ENCODE results near the gene NUP214.

Gene NUP214

GRCh38 chr9:131095666-131096268 lies 29.6 kb upstream of the NUP214 start (continued):
- TF ChIP-seq ZNF18 (tag by site-specific recombination; IDR thresholded peaks at IDR 0.05) (no peak), ZNF362 (tag by site-specific recombination; IDR thresholded peaks at IDR 0.05) (no peak), ZNF335 (tag by site-specific recombination; conservative IDR thresholded peaks at IDR 0.05) (peak; percentile 8), SP2 (tag by site-specific recombination; IDR thresholded peaks at IDR 0.05) (0 out of 2 replicates have a peak, but pooled peaks have one; percentile 4), ZNF223 (tag by site-specific recombination; IDR thresholded peaks at IDR 0.05) (no peak), ZNF623 (tag by site-specific recombination; IDR thresholded peaks at IDR 0.05) (no peak), BCL6B (tag by site-specific recombination; IDR thresholded peaks at IDR 0.05) (no peak), ZNF366 (tag by site-specific recombination; conservative IDR thresholded peaks at IDR 0.05) (no peak)

- Histone ChIP-seq H3K27ac (ENCODE audit: extremely low read depth, low read depth, low read length) (peak within 1 kb of the TSS; percentile 49; the same call in 1 of the 2 replicates), H3K4me1 (ENCODE audit: control insufficient read depth, insufficient read depth, low read length) (no peaks in the 10 kb centered on the region), H3K4me3 (ENCODE audit: low read depth, low read length) (peak within 1 kb of the TSS; percentile 53), H3K36me3 (ENCODE audit: control insufficient read depth in 2 of 2, insufficient read depth in 1 of 2, low read length in 2 of 2) (no peaks in the 10 kb centered on the region), H3K9me3 (ENCODE audit: control insufficient read depth, insufficient read depth, low read depth, low read length) (no peaks in the 10 kb centered on the region)
- ChIA-PET POLR2A (interaction anchor here (0.5 to 5.4 kb wide), 3 partner anchors 9 to 28 kb away, joined by 4 to 61 read pairs (median 5); partner anchors contain the start of gene NUP214), CTCF (interaction anchor here (0.5 to 1.2 kb wide), 4 partner anchors 39 to 1062 kb away, joined by 3 to 4 read pairs (median 4); no protein-coding TSS in a partner anchor)
- TF ChIP-seq ZNF530 (tag by site-specific recombination; IDR thresholded peaks at IDR 0.05; ENCODE audit: low read depth) = no peak
- TF ChIP-seq PBX3 (CRISPR knock-in tag; IDR thresholded peaks at IDR 0.05) = 0 out of 2 replicates have a peak, but pooled peaks have one; percentile 18
- peak; percentile 84 for TF ChIP-seq ZNF398 (tag by site-specific recombination; IDR thresholded peaks at IDR 0.05)
- no peak for TF ChIP-seq ZNF350 (tag by site-specific recombination; IDR thresholded peaks at IDR 0.05)
- TF ChIP-seq ZNF701 (tag by site-specific recombination; IDR thresholded peaks at IDR 0.05) = no peak
- peak; percentile 75 for TF ChIP-seq ZBTB20 (tag by site-specific recombination; IDR thresholded peaks at IDR 0.05)
- no peak for TF ChIP-seq ZNF785 (tag by site-specific recombination; IDR thresholded peaks at IDR 0.05)
- TF ChIP-seq ZNF670 (tag by site-specific recombination; IDR thresholded peaks at IDR 0.05; ENCODE audit: low read depth) = no peak
- TF ChIP-seq ZBTB10 (tag by site-specific recombination; IDR thresholded peaks at IDR 0.05) = no peak
- TF ChIP-seq INSM2 (tag by site-specific recombination; IDR thresholded peaks at IDR 0.05) = no peak
- TF ChIP-seq ZNF155 (tag by site-specific recombination; IDR thresholded peaks at IDR 0.05) = no peak
- no peak for TF ChIP-seq BCL11A (tag by site-specific recombination; IDR thresholded peaks at IDR 0.05; ENCODE audit: low read depth)
- TF ChIP-seq YY1 (tag by site-specific recombination; IDR thresholded peaks at IDR 0.05) = no peak
Observed at GRCh38 chr9:131096269-131097125, 28.9 kb upstream of the NUP214 start, which contains the start of gene AIF1L. AIF1L (plus strand) TSS chr9:131096531; CDS start chr9:131096630, 99 bp downstream.
